ENCODE measurements around the gene GABRB1. TPM values are rescaled to one million over a fixed set of nuclear protein-coding genes. Genes with fewer than 3 reads are reported as not detected.

The GABRB1 gene
- total and polyA plus RNA-seq, 2 donors (not counting 3 experiments of a cell fraction or from before 2014, with no cell fraction given): not detected

GRCh38 chr4:47084111-47084510, 52.7 kb downstream of the GABRB1 start:
- H3K9me1 ChIP-seq (replicated peaks; ENCODE audit: control insufficient read depth, extremely low read depth, insufficient read depth, low read length): no peaks in the 10 kb centered on the region
- dilution Hi-C loops (cut with MboI; ENCODE audit: extremely low pct_ligation_motif_present, low sequenced_read_pairs) (no loop called here), intact Hi-C loops (cut with micrococcal nuclease) (no loop called here)
- no peaks in the 10 kb centered on the region for H4K20me1 ChIP-seq (replicated peaks; ENCODE audit: control insufficient read depth, extremely low read depth, insufficient read depth, low read length)
- ChIA-PET POLR2A (no interaction called here), CTCF (interaction anchor here (0.7 to 1.7 kb wide), 4 partner anchors 9 to 39 kb away, joined by 3 to 5 read pairs (median 4); no protein-coding TSS in a partner anchor)
- no peak overlapping the region for H3K9ac ChIP-seq (replicated peaks; ENCODE audit: extremely low read depth, insufficient read depth, low read length)
- H3K4me2 ChIP-seq (ENCODE audit: insufficient read depth, low read length): no peak overlapping the region
- no peak overlapping the region for H3K4me3 ChIP-seq (replicated peaks in 1 of 3; ENCODE audit: insufficient read depth in 1 of 3, low read depth in 1 of 3, low read length in 3 of 3)
- H3K27me3 ChIP-seq (ENCODE audit: control insufficient read depth in 2 of 2, insufficient read depth in 2 of 2, low read length in 2 of 2): peaks cover 0 to 1% of the 10 kb centered on the region in 2 experiments
- no peak for DNase-seq (ENCODE audit: low read depth, low spot score)
- H3K9me3 ChIP-seq (replicated peaks; ENCODE audit: control insufficient read depth, insufficient read depth, low read length): no peaks in the 10 kb centered on the region
- H3K36me3 ChIP-seq (ENCODE audit: control insufficient read depth in 2 of 2, extremely low read depth in 1 of 2, insufficient read depth in 2 of 2, low read length in 2 of 2): no peaks in the 10 kb centered on the region
- no peak overlapping the region for H3K27ac ChIP-seq (ENCODE audit: insufficient read depth, low read depth, low read length)
- FAIRE-seq: no peak
- no TSS peak for BruUV-seq (replicated peaks)
- H2AFZ ChIP-seq (ENCODE audit: low read depth, low read length): no peak overlapping the region
- H3K4me1 ChIP-seq (ENCODE audit: control insufficient read depth, extremely low read depth, insufficient read depth, low read length): no peaks in the 10 kb centered on the region
- no peak for TF ChIP-seq MAX (IDR thresholded peaks at IDR 0.05; ENCODE audit: insufficient read depth, insufficient read length)
- TF ChIP-seq GATA2 (IDR thresholded peaks at IDR 0.05; ENCODE audit: insufficient read depth, insufficient read length, low read depth, low read length): no peak
- TF ChIP-seq JUN (IDR thresholded peaks at IDR 0.05; ENCODE audit: borderline replicate concordance, insufficient read depth, insufficient read length, low read depth): no peak
- TF ChIP-seq POLR2A (IDR thresholded peaks at IDR 0.05; ENCODE audit: low read depth, low read length): no peak
- TF ChIP-seq FOS (IDR thresholded peaks at IDR 0.05; ENCODE audit: borderline replicate concordance, insufficient read depth, low read length): no peak
- no peak for TF ChIP-seq MYC (IDR thresholded peaks at IDR 0.05; ENCODE audit: low read depth, low read length)
- no peak for TF ChIP-seq POLR2AphosphoS5 (IDR thresholded peaks at IDR 0.05; ENCODE audit: insufficient read depth, low read depth, low read length)
- no peak for TF ChIP-seq EZH2 (IDR thresholded peaks at IDR 0.05; ENCODE audit: borderline replicate concordance, low read depth, low read length, severe bottlenecking)
- TF ChIP-seq, protein P1, sequence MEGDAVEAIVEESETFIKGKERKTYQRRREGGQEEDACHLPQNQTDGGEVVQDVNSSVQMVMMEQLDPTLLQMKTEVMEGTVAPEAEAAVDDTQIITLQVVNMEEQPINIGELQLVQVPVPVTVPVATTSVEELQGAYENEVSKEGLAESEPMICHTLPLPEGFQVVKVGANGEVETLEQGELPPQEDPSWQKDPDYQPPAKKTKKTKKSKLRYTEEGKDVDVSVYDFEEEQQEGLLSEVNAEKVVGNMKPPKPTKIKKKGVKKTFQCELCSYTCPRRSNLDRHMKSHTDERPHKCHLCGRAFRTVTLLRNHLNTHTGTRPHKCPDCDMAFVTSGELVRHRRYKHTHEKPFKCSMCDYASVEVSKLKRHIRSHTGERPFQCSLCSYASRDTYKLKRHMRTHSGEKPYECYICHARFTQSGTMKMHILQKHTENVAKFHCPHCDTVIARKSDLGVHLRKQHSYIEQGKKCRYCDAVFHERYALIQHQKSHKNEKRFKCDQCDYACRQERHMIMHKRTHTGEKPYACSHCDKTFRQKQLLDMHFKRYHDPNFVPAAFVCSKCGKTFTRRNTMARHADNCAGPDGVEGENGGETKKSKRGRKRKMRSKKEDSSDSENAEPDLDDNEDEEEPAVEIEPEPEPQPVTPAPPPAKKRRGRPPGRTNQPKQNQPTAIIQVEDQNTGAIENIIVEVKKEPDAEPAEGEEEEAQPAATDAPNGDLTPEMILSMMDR (IDR thresholded peaks at IDR 0.05; ENCODE audit: extremely low read depth in 1 of 2, insufficient read depth in 1 of 2, low read depth in 1 of 2, low read length in 2 of 2): no peak
- no peaks in the 10 kb centered on the region for H3K79me2 ChIP-seq (ENCODE audit: control insufficient read depth, insufficient read depth, low read length)

All from endothelial cell of umbilical vein (primary cell).